ENCODE data around the gene PCIF1.
"Not testable (repeated sequence)": the region's sequence is repeated elsewhere in the genome, so short reads cannot be mapped to it uniquely, and the experiment has no call there.

PCIF1 gene

GRCh38 chr20:45934586-45935415 lies at the start of gene PCIF1:
Gene PCIF1, plus strand, starts transcription at chr20:45934683. Its CDS starts 4,317 bp downstream, at chr20:45939000.
- peak; percentile 98 for DNase-seq

GRCh38 chr20:45886590-45887345 lies 47.7 kb upstream of the PCIF1 start:
- no peak for DNase-seq

GRCh38 chr20:45887346-45887715 lies 47.2 kb upstream of the PCIF1 start, which contains the start of gene SPATA25:
Gene SPATA25, minus strand, starts transcription at chr20:45887622. Its CDS starts 32 bp downstream, at chr20:45887590.
- no peak for DNase-seq

- DNase-seq: no peak
These were observed 45.8 kb upstream of the PCIF1 start for GRCh38 chr20:45888681-45889080.

- peak; percentile 26 for DNase-seq
These were observed 44.2 kb upstream of the PCIF1 start for GRCh38 chr20:45890077-45890984.

GRCh38 chr20:45890985-45891983 lies 43.2 kb upstream of the PCIF1 start, which contains the start of the genes CTSA and NEURL2:
Gene CTSA, plus strand, starts transcription at chr20:45891335. Its CDS starts 234 bp downstream, at chr20:45891569.
Gene NEURL2, minus strand, starts transcription at chr20:45891208. Its CDS starts 217 bp downstream, at chr20:45890991.
- peak; percentile 87 for DNase-seq

- DNase-seq: no peak
These were observed 42.2 kb upstream of the PCIF1 start for GRCh38 chr20:45892049-45892825.

- DNase-seq: peak; percentile 43
These were observed 41.5 kb upstream of the PCIF1 start for GRCh38 chr20:45892828-45893500.

GRCh38 chr20:45893831-45894230 lies 40.7 kb upstream of the PCIF1 start:
- DNase-seq: no peak

GRCh38 chr20:45894797-45895196 lies 39.7 kb upstream of the PCIF1 start:
- no peak for DNase-seq

GRCh38 chr20:45896641-45897161 lies 37.8 kb upstream of the PCIF1 start:
- DNase-seq: no peak

GRCh38 chr20:45897289-45897688 lies 37.2 kb upstream of the PCIF1 start:
- no peak for DNase-seq

GRCh38 chr20:45897692-45898091 lies 36.8 kb upstream of the PCIF1 start:
- no peak for DNase-seq

- DNase-seq: no peak
These were observed 36.2 kb upstream of the PCIF1 start for GRCh38 chr20:45898285-45898684.

- no peak for DNase-seq
These were observed 35.2 kb upstream of the PCIF1 start for GRCh38 chr20:45899046-45899835.

- not testable (repeated sequence) for DNase-seq
These were observed 33.2 kb upstream of the PCIF1 start for GRCh38 chr20:45901332-45901731.

- no peak for DNase-seq
These were observed 32.2 kb upstream of the PCIF1 start for GRCh38 chr20:45902199-45902701.
